GM12873 (cell line): Measurements from ENCODE around the gene PDCD1.

ENCODE experiments used
- CTCF ChIP-seq: IDR thresholded peaks from 2 replicates; pipeline ENCODE4 v1.5.1; 2012; ENCODE audit warnings: low read depth, mild to moderate bottlenecking, moderate library complexity, low read length, control low read depth; ENCODE audit not compliant: insufficient read depth; ENCODE audit errors: missing control alignments

The PDCD1 gene

GRCh38 chr2:241872313-241872642, 13.6 kb upstream of the PDCD1 start:
- no peak for TF ChIP-seq CTCF

- no peak for TF ChIP-seq CTCF
Observed at GRCh38 chr2:241871538-241872312, 13.0 kb upstream of the PDCD1 start.

GRCh38 chr2:241870611-241871537, 12.2 kb upstream of the PDCD1 start:
- TF ChIP-seq CTCF = no peak

- TF ChIP-seq CTCF = no peak
Observed at GRCh38 chr2:241870081-241870541, 11.4 kb upstream of the PDCD1 start.

GRCh38 chr2:241869087-241869961, 10.6 kb upstream of the PDCD1 start, which contains the start of gene RTP5:
Gene RTP5, plus strand, starts transcription at chr2:241869729. Its CDS starts 28 bp downstream, at chr2:241869757.
- TF ChIP-seq CTCF = no peak

- no peak for TF ChIP-seq CTCF
Observed at GRCh38 chr2:241868661-241869081, 10.0 kb upstream of the PDCD1 start.
